DOHH2 (cell line): Measurements from ENCODE around the gene TRPM5.

ENCODE experiments used
- H3F3A ChIP-seq: fragments of 200-600 bp; sonication (generic), shearing (Covaris generic); 2 replicates; pipeline ENCODE4 v1.6.0; 2016; ENCODE audit warnings: antibody characterized with exemption, mild to moderate bottlenecking; ENCODE audit not compliant: control insufficient read depth, insufficient read depth
- H3K27ac ChIP-seq: fragments of 200-600 bp; sonication (generic); 2 replicates; pipeline ENCODE4 v1.5.1; 2014; ENCODE audit warnings: low read depth, mild to moderate bottlenecking, low read length, moderate library complexity
- H3K27me3 ChIP-seq: fragments of 200-600 bp; sonication (generic); 2 replicates; pipeline ENCODE4 v1.6.1; 2014; ENCODE audit warnings: mild to moderate bottlenecking, low read length, mixed read lengths; ENCODE audit not compliant: control insufficient read depth
- H3K36me3 ChIP-seq: fragments of 200-600 bp; sonication (generic); 2 replicates; pipeline ENCODE4 v1.6.1; 2014; ENCODE audit warnings: mild to moderate bottlenecking, low read length, moderate library complexity, mixed read lengths; ENCODE audit not compliant: control insufficient read depth
- H3K4me1 ChIP-seq: fragments of 200-600 bp; sonication (generic); 2 replicates; pipeline ENCODE4 v1.6.1; 2014; ENCODE audit warnings: mild to moderate bottlenecking, low read length, mixed read lengths; ENCODE audit not compliant: control insufficient read depth
- H3K4me2 ChIP-seq: fragments of 200-600 bp; sonication (generic); 2 replicates; pipeline ENCODE4 v1.6.0; 2014; ENCODE audit warnings: mild to moderate bottlenecking, low read length, moderate library complexity
- H3K4me3 ChIP-seq: fragments of 200-600 bp; sonication (generic); 2 replicates; pipeline ENCODE4 v1.5.1; 2014; ENCODE audit warnings: mild to moderate bottlenecking, low read length, mixed read lengths
- H3K79me2 ChIP-seq: fragments of 200-600 bp; sonication (generic); 2 replicates; pipeline ENCODE4 v1.6.1; 2014; ENCODE audit warnings: mild to moderate bottlenecking, low read length, mixed read lengths; ENCODE audit not compliant: control insufficient read depth
- H3K9me2 ChIP-seq: fragments of 200-600 bp; sonication (generic); replicated peaks from 2 replicates; pipeline ENCODE4 v1.6.1; 2014; ENCODE audit warnings: mild to moderate bottlenecking, low read length, mixed read lengths; ENCODE audit not compliant: control insufficient read depth
- H3K9me3 ChIP-seq: fragments of 200-600 bp; sonication (generic); 2 replicates; pipeline ENCODE4 v1.6.1; 2014; ENCODE audit warnings: antibody characterized with exemption, low read length, mixed read lengths; ENCODE audit not compliant: control insufficient read depth, insufficient read depth
- H4K20me1 ChIP-seq: fragments of 200-600 bp; sonication (generic); 2 replicates; pipeline ENCODE4 v1.6.0; 2014; ENCODE audit warnings: low read depth, mild to moderate bottlenecking, antibody characterized with exemption, low read length, moderate library complexity; ENCODE audit not compliant: control insufficient read depth, insufficient read depth
- CTCF ChIP-seq: fragments of 200-600 bp; sonication (generic); IDR thresholded peaks from one replicate; pipeline ENCODE4 v1.5.1; 2014; ENCODE audit warnings: antibody characterized with exemption, mild to moderate bottlenecking, low read depth, low read length; ENCODE audit not compliant: poor library complexity, severe bottlenecking
- EZH2phosphoT487 ChIP-seq: fragments of 200-600 bp; sonication (generic); IDR thresholded peaks from 2 replicates; pipeline ENCODE4 v1.6.1; 2017; ENCODE audit warnings: borderline replicate concordance, mild to moderate bottlenecking, antibody characterized with exemption, low read length, moderate library complexity, mixed read lengths

Gene TRPM5

GRCh38 chr11:2463766-2464277 lies 19.5 kb upstream of the TRPM5 start:
- Histone ChIP-seq H3F3A (no peaks in the 10 kb centered on the region), H3K36me3 (no peaks in the 10 kb centered on the region), H3K27ac (no peak overlapping the region), H4K20me1 (no peaks in the 10 kb centered on the region), H3K27me3 (no peaks in the 10 kb centered on the region), H3K9me2 (no peaks in the 10 kb centered on the region), H3K4me2 (no peak overlapping the region), H3K9me3 (no peaks in the 10 kb centered on the region), H3K4me3 (no peak overlapping the region), H3K79me2 (no peaks in the 10 kb centered on the region), H3K4me1 (no peaks in the 10 kb centered on the region)
- TF ChIP-seq CTCF (no peak), EZH2phosphoT487 (no peak)

- Histone ChIP-seq H3K9me3 (no peaks in the 10 kb centered on the region), H3F3A (no peaks in the 10 kb centered on the region), H3K36me3 (no peaks in the 10 kb centered on the region), H3K27ac (no peak overlapping the region), H3K4me2 (no peak overlapping the region), H3K27me3 (no peaks in the 10 kb centered on the region), H3K4me1 (no peaks in the 10 kb centered on the region), H3K79me2 (no peaks in the 10 kb centered on the region), H3K4me3 (no peak overlapping the region), H3K9me2 (no peaks in the 10 kb centered on the region), H4K20me1 (no peaks in the 10 kb centered on the region)
- TF ChIP-seq EZH2phosphoT487, result no peak
- TF ChIP-seq CTCF, result no peak
Observed at GRCh38 chr11:2462986-2463765, 18.9 kb upstream of the TRPM5 start.

- Histone ChIP-seq H3K27ac (no peak overlapping the region), H3K4me3 (no peak overlapping the region), H3K27me3 (no peaks in the 10 kb centered on the region), H3K9me3 (no peaks in the 10 kb centered on the region), H3K9me2 (no peaks in the 10 kb centered on the region), H3K36me3 (no peaks in the 10 kb centered on the region), H3F3A (no peaks in the 10 kb centered on the region), H3K79me2 (no peaks in the 10 kb centered on the region), H3K4me1 (no peaks in the 10 kb centered on the region), H4K20me1 (no peaks in the 10 kb centered on the region), H3K4me2 (no peak overlapping the region)
- TF ChIP-seq CTCF, result no peak
- no peak for TF ChIP-seq EZH2phosphoT487
Observed at GRCh38 chr11:2462543-2462985, 18.2 kb upstream of the TRPM5 start.
